ENCODE data around the gene OR52B2.

- TF ChIP-seq CTCF (IDR thresholded peaks at IDR 0.05; ENCODE audit: poor library complexity), result no peak
- no peak for TF ChIP-seq EZH2 (IDR thresholded peaks at IDR 0.05; ENCODE audit: borderline replicate concordance)
- TF ChIP-seq EZH2phosphoT487 (IDR thresholded peaks at IDR 0.05; ENCODE audit: low read depth, severe bottlenecking, unreplicated experiment), result no peak
Measured at GRCh38 chr11:6199174-6199810, 29.2 kb upstream of the OR52B2 start, which contains the start of gene OR52W1.

Data from hepatocyte (in vitro differentiated cells).